Ureter (tissue), 1 donor: Measurements from ENCODE around the gene ABCC6. TPM values are rescaled to one million over a fixed set of nuclear protein-coding genes. Genes with fewer than 3 reads are reported as not detected.
"Not testable (repeated sequence)": the region's sequence is repeated elsewhere in the genome, so short reads cannot be mapped to it uniquely, and the experiment has no call there.

Experiments
- DNase-seq: peaks from one replicate; pipeline ENCODE4 v3.0.0-alpha.2; 2020; ENCODE audit warnings: low spot score
- total RNA-seq: library from RNA; stranded (reverse); gene quantifications from one replicate; pipeline ENCODE4 v1.2.4, GENCODE V29; 2023
- donor health status: DM: yes; HTN: yes; CAD: no.

ABCC6 gene
- total RNA-seq, 1 donor from 2014 or later: 0.29 TPM

DNA sequence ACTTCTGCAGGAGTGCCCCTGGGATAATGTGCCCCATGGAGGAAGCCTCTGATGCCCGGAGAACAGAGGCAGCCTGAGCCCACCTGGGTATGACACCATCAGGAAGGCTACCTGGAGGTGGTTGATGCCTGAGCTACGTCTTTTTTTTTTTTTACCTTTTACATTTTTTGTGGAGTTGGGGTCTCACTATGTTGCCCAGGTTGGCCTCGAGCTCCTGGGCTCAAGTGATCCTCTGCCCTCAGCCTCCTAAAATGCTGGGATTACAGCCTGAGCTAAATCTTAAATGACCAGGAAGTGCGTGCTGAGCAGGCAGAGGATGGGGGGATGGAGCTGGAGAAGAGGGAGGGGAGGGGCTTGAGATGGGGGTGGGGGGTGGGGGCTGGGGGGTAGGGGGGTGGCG, 32.7 kb downstream of the ABCC6 start:
- DNase-seq: no peak

DNA sequence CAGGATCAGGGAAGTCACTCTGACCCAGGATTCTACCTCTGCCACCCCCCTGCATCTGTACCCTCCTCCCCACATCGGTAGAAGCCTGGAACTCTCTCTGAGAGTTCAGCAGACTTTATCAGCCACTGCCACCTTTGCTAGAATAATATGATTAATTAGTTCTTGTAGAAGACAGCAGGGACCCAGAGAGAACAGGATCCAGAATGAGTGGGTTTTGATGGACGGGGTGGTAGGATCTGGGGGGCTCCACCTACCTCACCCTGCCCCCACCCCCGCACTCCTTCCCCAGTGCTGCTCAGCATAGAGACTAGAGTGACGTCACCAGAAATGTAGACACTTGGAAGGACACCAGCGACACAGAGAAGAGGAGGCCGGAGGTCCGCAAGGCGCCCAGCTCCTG, 33.5 kb downstream of the ABCC6 start:
- no peak for DNase-seq

DNA sequence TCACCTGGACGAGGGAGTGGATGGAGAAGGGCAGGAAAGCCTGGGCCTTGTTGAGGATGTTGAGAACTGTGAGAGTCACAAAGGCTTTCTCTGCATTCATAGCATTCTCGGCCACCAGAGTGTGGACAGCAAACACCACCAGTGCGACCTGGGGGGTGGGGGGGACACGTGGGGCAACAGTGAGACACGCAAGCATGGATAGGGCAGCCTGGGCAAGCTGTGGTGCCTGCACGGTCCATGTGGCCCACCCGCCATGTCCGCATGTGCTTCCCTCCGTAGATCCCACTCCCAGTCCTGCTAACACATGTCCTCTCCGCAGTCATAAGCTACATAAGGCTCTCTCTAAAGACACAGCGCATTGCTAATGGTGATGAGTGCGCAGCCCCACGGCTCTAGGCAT, 34.5 kb downstream of the ABCC6 start:
- no peak for DNase-seq

DNA sequence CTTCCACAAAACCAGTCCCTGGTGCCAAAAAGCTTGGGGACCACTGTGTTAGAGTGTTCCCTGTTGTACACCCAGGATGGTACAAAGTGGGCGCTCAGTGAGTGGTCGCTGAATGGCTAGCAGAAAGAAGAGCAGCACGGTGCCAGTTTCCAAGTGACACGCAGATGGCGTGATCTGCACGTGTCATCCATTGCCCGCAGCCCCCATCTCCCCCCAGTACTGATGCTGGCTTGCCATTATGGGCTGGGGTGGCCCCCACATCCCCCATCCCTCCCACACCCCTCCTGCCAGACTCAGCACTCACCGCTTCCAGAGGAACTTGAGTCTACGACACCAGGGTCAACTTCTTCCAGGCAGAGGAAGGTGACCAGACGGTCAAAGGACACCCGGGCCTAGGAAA, 36.5 kb downstream of the ABCC6 start:
- DNase-seq: no peak

- DNase-seq: no peak
Observed at GRCh38 chr16:16185095-16185494, 38.2 kb downstream of the ABCC6 start.

- no peak for DNase-seq
Observed at GRCh38 chr16:16184594-16184993, 38.7 kb downstream of the ABCC6 start.

DNA sequence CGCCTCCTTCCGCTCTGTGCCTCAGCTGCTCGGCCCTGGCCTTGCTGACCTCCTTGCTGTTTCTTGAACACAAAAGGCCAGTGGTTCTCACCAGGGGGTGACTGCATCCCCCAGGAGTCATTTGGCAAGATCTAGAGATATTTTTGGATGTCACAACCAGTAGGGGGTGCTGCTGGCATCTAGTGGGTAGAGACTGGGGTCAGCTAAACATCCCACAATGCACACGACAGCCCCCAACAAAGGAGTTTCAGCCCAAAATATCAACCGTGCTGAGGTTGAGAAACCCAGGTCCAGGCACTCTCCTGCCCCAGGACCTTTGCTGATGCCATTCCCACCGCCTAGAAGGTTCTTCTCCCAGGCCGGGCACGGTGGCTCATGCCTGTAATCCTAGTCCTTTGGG, 39.7 kb downstream of the ABCC6 start:
- no peak for DNase-seq

DNA sequence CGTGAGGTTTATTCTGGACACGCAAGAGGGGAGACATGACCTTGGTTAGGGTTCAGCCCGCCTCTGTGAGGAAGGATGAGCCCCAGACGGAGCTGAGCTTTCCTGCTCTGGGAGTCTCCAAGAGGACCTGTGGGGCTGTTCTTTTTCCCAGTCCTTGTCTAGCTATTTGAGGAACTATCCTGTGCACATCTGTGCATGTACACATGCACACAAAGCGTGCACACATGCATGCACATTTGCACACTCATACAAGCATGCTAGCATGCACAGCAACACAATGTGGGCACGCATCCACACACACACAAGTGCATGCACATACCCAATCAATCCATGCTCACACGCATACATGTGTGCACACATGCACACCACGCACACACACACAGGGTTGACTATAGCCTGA, 40.4 kb downstream of the ABCC6 start:
- no peak for DNase-seq

DNA sequence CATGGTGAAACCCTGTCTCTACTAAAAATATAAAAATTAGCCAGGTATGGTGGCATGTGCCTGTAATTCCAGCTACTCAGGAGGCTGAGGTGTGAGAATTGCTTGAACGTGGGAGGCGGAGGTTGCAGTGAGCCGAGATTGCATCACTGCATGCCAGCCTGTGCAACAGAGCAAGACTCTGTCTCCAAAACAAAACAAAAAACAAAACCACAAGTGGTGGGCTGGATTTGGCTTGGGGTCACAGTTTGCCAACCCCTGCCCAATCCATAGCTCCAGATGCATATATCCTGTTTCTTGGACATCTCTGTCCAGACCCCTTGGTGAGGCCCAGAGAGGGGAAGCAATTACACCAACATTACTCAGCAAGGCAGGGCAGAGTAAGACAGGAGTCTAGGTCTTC, 41.5 kb downstream of the ABCC6 start:
- DNase-seq: not testable (repeated sequence)

GRCh38 chr16:16178455-16179162, 44.7 kb downstream of the ABCC6 start:
- DNase-seq: no peak

GRCh38 chr16:16176328-16176727, 47.0 kb downstream of the ABCC6 start:
- DNase-seq: no peak

- DNase-seq: no peak
Observed at GRCh38 chr16:16175296-16175695, 48.0 kb downstream of the ABCC6 start.

GRCh38 chr16:16172991-16173390, 50.3 kb downstream of the ABCC6 start:
- no peak for DNase-seq

DNA sequence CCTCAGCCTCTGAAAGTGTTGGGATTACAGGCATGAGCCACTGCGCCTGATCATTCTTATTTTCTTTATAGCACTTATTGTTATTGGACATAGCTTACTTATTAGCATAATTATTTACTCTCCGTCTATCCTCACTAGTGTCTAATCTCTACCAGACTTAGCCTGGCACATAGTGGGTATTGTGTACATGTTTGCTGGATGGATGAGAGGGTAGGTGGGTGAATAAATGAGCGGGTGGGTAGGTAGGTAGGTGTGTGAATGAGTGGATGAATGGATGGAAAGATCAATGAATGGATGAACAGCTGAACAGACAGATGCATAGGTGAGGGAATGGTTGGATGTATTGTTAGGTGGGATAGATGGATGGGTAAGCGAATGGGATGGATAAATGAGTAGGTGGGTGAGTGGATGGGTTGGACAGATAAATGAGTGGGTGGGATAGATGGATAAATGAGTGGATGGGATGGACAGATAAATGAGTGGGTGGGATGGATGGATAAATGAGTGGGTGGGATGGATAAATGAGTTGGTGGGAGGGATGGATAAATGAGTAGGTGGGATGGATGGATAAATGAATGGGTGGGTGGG, 51.9 kb downstream of the ABCC6 start:
- no peak for DNase-seq

GRCh38 chr16:16169615-16170014, 53.7 kb downstream of the ABCC6 start:
- DNase-seq: no peak

- DNase-seq: no peak
Observed at GRCh38 chr16:16168431-16168830, 54.9 kb downstream of the ABCC6 start.

DNA sequence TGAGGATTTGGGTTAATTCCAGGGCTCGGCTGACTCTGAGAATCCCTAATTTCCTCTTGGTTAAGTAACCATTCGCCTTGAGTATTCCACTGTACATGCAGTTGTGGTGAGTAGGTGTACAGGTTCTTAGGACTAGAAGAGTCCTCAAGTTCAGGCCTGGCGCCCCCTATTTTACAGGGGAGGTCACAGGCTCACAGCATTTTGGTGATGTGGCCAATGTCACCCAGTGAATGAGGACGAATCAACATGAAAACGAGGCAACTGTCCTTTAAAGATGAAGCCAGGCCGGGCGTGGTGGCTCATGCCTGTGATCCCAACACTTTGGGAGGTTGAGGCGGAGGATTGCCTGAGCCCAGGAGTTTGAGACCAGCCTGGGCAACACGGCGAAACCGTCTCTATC, 55.4 kb downstream of the ABCC6 start:
- DNase-seq: no peak

GRCh38 chr16:16166949-16167348, 56.3 kb downstream of the ABCC6 start:
- DNase-seq: no peak

DNA sequence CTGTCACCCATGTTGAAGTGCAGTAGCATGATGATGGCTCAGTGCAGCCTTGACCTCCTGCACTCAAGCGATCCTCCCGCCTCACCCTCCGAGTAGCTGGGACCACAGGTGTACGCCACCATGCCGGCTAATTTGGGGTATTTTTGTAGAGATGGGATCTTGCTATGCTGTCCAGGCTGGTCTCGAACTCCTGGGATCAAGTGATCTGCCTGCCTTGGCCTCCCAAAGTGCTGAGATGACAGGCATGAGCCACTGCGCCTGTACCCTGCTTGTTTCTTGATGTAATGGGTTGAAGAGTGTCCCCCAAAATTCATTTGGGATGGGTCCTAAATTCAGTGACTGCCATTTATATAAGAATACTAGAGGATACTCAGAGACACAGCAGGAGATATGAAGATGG, 57.2 kb downstream of the ABCC6 start:
- no peak for DNase-seq

- no peak for DNase-seq
Observed at GRCh38 chr16:16164243-16164642, 59.1 kb downstream of the ABCC6 start.

DNA sequence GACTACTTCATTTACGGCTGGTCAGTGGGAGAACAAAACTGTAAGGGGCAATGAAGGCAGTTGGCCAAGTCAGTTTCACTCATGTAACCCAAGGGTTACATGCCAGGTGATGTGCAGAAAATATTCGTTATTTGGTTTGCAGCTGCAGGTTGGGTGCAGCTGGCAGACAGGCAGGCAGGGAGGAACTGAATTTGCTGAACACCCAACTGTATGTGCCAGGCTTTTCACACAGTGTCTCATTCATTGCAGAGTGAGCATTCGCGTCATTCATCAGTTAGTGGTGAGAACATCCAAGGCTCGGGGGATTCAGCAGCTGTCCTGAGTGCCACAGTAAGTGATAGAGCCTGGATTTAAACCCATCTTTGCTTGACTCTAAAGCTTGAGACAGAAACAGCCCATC, 59.7 kb downstream of the ABCC6 start:
- DNase-seq: no peak

- DNase-seq: no peak
Observed at GRCh38 chr16:16163109-16163508, 60.2 kb downstream of the ABCC6 start.

GRCh38 chr16:16162591-16162990, 60.7 kb downstream of the ABCC6 start:
- no peak for DNase-seq

DNA sequence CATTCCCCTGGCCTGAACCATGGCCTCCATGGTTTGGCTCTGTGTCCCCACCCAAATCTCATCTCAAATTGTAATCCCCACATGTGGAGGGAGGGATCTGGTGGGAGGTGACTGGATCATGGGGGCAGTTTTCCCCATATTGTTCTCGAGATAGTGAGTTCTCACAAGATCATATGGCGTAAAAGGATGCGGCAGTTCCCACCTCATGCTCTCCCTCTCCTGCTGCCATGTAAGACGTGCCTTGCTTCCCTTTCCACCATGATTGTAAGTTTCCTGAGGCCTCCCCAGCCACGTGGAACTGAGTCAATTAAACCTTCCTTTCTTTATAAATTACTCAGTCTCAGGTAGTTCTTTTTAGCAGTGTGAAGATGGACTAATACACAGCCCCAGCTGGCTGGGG, 61.5 kb downstream of the ABCC6 start:
- not testable (repeated sequence) for DNase-seq
